GM23338 (cell line): Measurements from ENCODE around the gene POLQ. TPM values are rescaled to one million over a fixed set of nuclear protein-coding genes. Genes with fewer than 3 reads are reported as not detected.

ENCODE experiments used
- ATAC-seq: fragments of 200-7000 bp; cut with Tn5 transposase; 3 replicates; pipeline ENCODE4 v1.9.1; 2020
- DNase-seq: peaks from one replicate; pipeline ENCODE4 v3.0.0-alpha.2; 2015; ENCODE audit warnings: low spot score
- H2AFZ ChIP-seq: fragments of 200-600 bp; sonication (generic); 2 replicates; pipeline ENCODE4 v1.8.0; 2016; ENCODE audit warnings: antibody characterized with exemption, mild to moderate bottlenecking, moderate library complexity
- H3F3A ChIP-seq: fragments of 200-600 bp; sonication (generic); replicated peaks from 2 replicates; pipeline ENCODE4 v1.8.0; 2017; ENCODE audit warnings: antibody characterized with exemption, mixed run types, low read depth
- H3K27ac ChIP-seq: fragments of 200-600 bp; sonication (generic); 2 replicates; pipeline ENCODE4 v1.6.1; 2016; ENCODE audit warnings: low read depth
- H3K27me3 ChIP-seq: fragments of 200-600 bp; sonication (generic); 2 replicates; pipeline ENCODE4 v1.8.0; 2016; ENCODE audit warnings: mild to moderate bottlenecking, mixed run types, moderate library complexity; ENCODE audit not compliant: insufficient read depth
- H3K36me3 ChIP-seq: fragments of 200-600 bp; sonication (generic); 2 replicates; pipeline ENCODE4 v1.8.0; 2016; ENCODE audit warnings: mild to moderate bottlenecking; ENCODE audit not compliant: insufficient read depth
- H3K4me1 ChIP-seq: fragments of 200-600 bp; sonication (generic); 2 replicates; pipeline ENCODE4 v1.8.0; 2016; ENCODE audit warnings: mild to moderate bottlenecking, moderate library complexity; ENCODE audit not compliant: insufficient read depth
- H3K4me2 ChIP-seq: fragments of 200-600 bp; sonication (generic); 2 replicates; pipeline ENCODE4 v1.7.1; 2017; ENCODE audit warnings: mixed run types
- H3K4me3 ChIP-seq: fragments of 200-600 bp; sonication (generic); 2 replicates; pipeline ENCODE4 v1.6.1; 2016; ENCODE audit warnings: mixed run types
- H3K79me2 ChIP-seq: fragments of 200-600 bp; sonication (generic); replicated peaks from 2 replicates; pipeline ENCODE4 v1.8.0; 2017; ENCODE audit warnings: mild to moderate bottlenecking; ENCODE audit not compliant: insufficient read depth
- H3K9me2 ChIP-seq: fragments of 200-600 bp; sonication (generic); 2 replicates; pipeline ENCODE4 v1.8.0; 2017; ENCODE audit not compliant: insufficient read depth
- H4K20me1 ChIP-seq: fragments of 200-600 bp; sonication (generic); replicated peaks from 2 replicates; pipeline ENCODE4 v1.8.0; 2017; ENCODE audit warnings: mild to moderate bottlenecking; ENCODE audit not compliant: insufficient read depth
- H3K27ac Mint-ChIP-seq: 2 replicates; pipeline ENCODE4 v1.8.0; 2020; ENCODE audit warnings: inconsistent platforms, mild to moderate bottlenecking, moderate library complexity, mixed read lengths
- H3K27me3 Mint-ChIP-seq: 3 replicates; pipeline ENCODE4 v1.8.0; 2022; ENCODE audit warnings: low read depth, mild to moderate bottlenecking, moderate library complexity, mixed read lengths, inconsistent platforms; ENCODE audit not compliant: insufficient read depth, poor library complexity
- H3K36me3 Mint-ChIP-seq: 3 replicates; pipeline ENCODE4 v1.8.0; 2021; ENCODE audit warnings: low read depth, mild to moderate bottlenecking, inconsistent platforms, moderate library complexity, mixed read lengths
- H3K4me1 Mint-ChIP-seq: 3 replicates; pipeline ENCODE4 v1.8.0; 2020; ENCODE audit warnings: mild to moderate bottlenecking, inconsistent platforms, mixed read lengths
- H3K4me3 Mint-ChIP-seq: 3 replicates; pipeline ENCODE4 v1.8.0; 2021; ENCODE audit warnings: moderate library complexity, mild to moderate bottlenecking, inconsistent platforms, mixed read lengths
- H3K9me3 Mint-ChIP-seq: 3 replicates; pipeline ENCODE4 v1.8.0; 2020; ENCODE audit warnings: moderate library complexity, mild to moderate bottlenecking, inconsistent platforms, mixed read lengths
- CTCF ChIP-seq, 2 experiments: fragments of 200-600 bp in 1 of 2; sonication (generic) in 1 of 2; conservative IDR thresholded peaks; 2 replicates each; pipeline versions ENCODE4 v1.5.1 to v1.6.1; 2016 to 2017; ENCODE audit warnings: antibody characterized with exemption in 2 of 2, low read depth in 2 of 2, mild to moderate bottlenecking in 2 of 2, moderate library complexity in 1 of 2
- ETS1 ChIP-seq: IDR thresholded peaks from 2 replicates; pipeline ENCODE4 v1.6.1; 2016; ENCODE audit warnings: antibody characterized with exemption
- EZH2 ChIP-seq: fragments of 200-600 bp; sonication (generic); IDR thresholded peaks from one replicate; pipeline ENCODE4 v1.8.0; 2017; ENCODE audit warnings: antibody characterized with exemption, mild to moderate bottlenecking, low read depth; ENCODE audit not compliant: unreplicated experiment
- JUNB ChIP-seq: IDR thresholded peaks from one replicate; pipeline ENCODE4 v1.6.1; 2016; ENCODE audit warnings: antibody characterized with exemption; ENCODE audit not compliant: unreplicated experiment
- ZNF114 ChIP-seq: fragments of 250-450 bp; sonication (Bioruptor Pico); IDR thresholded peaks from 2 replicates; pipeline ENCODE4 v1.5.0; 2020; ENCODE audit warnings: mild to moderate bottlenecking, moderate library complexity
- ZNF462 ChIP-seq: fragments of 250-450 bp; sonication (Bioruptor Pico); IDR thresholded peaks from 2 replicates; pipeline ENCODE4 v1.5.0; 2020; ENCODE audit warnings: mild to moderate bottlenecking, moderate library complexity
- polyA plus RNA-seq: library from polyadenylated mRNA; unstranded; fragments of >200 nt; fragmentation: Nextera tagmentation; extraction: Ambion mirVana; gene quantifications from 2 replicates; pipeline ENCODE4 v1.2.1, GENCODE V29; 2016
- total RNA-seq: library from RNA; depleted of rRNA; stranded (reverse); fragments of >200 nt; shearing (Covaris generic); gene quantifications from 2 replicates; pipeline ENCODE4 v1.2.3, GENCODE V29; 2014

The POLQ gene
- total and polyA plus RNA-seq, 2 experiments from 2014 or later = 6.9 to 20.6 TPM

- Mint-ChIP-seq H3K9me3 (no peaks in the 10 kb centered on the region), H3K36me3 (no peaks in the 10 kb centered on the region), H3K27me3 (peaks cover 5% of the 10 kb centered on the region), H3K4me3 (no peak within 1 kb of the TSS), H3K4me1 (peaks cover 13% of the 10 kb centered on the region), H3K27ac (peak within 1 kb of the TSS; percentile 4; the same call in 1 of the 2 replicates)
- H4K20me1 ChIP-seq = no peaks in the 10 kb centered on the region
- H3K9me2 ChIP-seq = no peaks in the 10 kb centered on the region
- TF ChIP-seq ETS1 (no peak), ZNF114 (CRISPR knock-in tag) (no peak), JUNB (no peak), EZH2 (no peak), CTCF (conservative IDR thresholded peaks at IDR 0.05; ENCODE audit: low read depth in 2 of 2) (no peak), ZNF462 (CRISPR knock-in tag) (no peak)
- peaks cover 12% of the 10 kb centered on the region; the same call in 1 of the 2 replicates for H3K4me1 ChIP-seq
- peak within 1 kb of the TSS; percentile 15 for H2AFZ ChIP-seq
- ATAC-seq = no peak
- H3K4me2 ChIP-seq = no peak within 1 kb of the TSS
- no peaks in the 10 kb centered on the region for H3F3A ChIP-seq
- H3K27ac ChIP-seq = no peak within 1 kb of the TSS
- DNase-seq = no peak
- H3K27me3 ChIP-seq = no peaks in the 10 kb centered on the region
- no peak within 1 kb of the TSS for H3K4me3 ChIP-seq
- H3K36me3 ChIP-seq = no peaks in the 10 kb centered on the region
- no peaks in the 10 kb centered on the region for H3K79me2 ChIP-seq
Measured at GRCh38 chr3:121567649-121568048, 21.9 kb upstream of the POLQ start, which contains the start of gene ARGFX. Gene ARGFX, plus strand, starts transcription at chr3:121567949. Its CDS starts 2,765 bp downstream, at chr3:121570714.
